HG03565 (cell line): ENCODE data around the gene SLC17A7.

Source experiments
- ATAC-seq: cut with Tn5 transposase; IDR thresholded peaks from one replicate; pipeline ENCODE4 v1.9.1; 2021; ENCODE audit warnings: mild to moderate bottlenecking, moderate library complexity; ENCODE audit not compliant: unreplicated experiment

Gene SLC17A7

DNA sequence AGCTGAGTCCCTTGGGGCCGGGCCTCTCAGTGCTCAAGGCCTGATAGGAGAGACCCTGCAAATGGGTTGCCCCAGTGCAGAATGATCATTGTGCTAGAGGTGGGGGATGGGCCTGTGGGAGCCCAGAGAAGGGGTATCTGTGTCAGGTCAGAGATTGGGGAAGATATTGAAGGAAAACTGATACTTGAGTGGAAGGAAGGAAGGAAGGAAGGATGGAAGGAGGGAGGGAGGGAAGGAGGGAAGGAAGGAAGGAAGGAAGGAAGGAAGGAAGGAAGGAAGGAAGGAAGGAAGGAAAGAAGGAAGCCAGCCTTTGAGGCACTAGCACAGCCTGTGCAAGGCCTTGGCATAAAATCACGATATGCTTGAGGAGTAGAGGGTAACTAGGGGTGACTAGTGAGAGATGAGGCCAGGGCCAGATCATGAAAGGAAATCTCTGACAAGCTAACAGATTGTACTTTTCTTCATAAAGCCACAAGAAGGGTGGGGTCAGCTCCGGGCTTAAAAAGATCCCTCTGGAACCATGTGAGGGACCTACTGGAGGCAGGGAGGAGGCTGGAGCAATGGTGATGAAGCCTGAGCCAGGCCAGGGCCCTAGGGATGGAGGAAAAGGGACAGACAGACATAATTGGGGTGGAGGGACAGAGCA, 29.5 kb downstream of the SLC17A7 start:
- no peak for ATAC-seq

DNA sequence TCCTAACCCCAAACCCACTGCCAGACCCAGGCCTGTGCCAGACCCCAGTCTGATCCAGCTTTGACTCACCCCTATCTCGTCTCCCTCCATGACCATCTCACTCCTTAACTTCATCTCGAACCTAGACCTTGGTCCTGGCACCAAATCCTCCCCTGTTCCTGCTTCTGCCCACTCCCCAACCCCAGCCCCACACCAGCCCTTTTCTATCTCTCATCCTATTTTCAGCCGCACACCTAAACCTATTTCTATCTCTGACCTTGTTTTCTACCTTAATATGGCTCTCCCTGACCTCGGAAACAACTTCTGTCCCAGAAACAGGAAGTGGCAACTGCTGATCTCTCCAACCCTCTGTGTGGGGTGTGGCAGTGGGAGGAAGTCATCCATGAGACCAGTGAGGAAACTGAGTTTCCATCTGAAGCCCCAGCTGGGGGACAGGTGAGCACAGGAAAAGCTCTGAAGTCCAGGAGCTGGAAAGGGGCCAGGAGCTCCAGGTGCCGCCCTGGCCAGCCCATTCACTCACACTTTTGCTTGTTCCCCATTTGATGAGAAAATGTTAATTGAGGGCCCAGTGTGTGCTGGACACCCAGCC, 31.8 kb downstream of the SLC17A7 start:
- no peak for ATAC-seq

DNA sequence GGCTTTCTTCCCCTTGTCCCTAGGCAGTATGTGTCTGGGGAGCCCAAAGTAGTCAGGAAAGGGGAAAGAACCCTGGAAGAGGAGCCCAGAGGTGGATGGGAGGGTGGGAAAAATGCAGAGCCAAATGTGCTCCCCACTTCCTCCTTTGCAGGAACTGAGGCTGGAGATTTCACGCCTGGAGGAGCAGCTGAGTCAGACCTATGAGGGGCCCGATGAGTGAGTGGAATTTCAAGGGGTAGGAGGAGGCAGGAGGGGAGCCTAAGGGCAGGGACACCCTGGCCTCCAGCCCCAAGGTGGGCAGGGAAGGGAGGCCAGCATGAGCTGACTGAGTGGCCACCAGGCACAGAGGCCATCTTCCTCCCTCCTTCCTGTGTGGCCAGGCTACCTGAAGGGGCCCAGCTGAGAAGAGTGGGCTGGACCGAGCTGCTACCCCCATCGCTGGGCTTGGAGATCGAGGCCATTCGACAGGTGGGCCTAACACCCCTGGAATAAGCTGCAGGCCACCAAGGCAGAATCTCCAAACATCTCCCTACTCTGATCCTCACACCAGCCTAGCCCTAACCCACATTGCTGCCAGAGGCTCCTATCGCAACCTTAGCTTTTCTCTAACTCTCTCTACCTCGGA, 32.4 kb downstream of the SLC17A7 start:
- ATAC-seq, result no peak

DNA sequence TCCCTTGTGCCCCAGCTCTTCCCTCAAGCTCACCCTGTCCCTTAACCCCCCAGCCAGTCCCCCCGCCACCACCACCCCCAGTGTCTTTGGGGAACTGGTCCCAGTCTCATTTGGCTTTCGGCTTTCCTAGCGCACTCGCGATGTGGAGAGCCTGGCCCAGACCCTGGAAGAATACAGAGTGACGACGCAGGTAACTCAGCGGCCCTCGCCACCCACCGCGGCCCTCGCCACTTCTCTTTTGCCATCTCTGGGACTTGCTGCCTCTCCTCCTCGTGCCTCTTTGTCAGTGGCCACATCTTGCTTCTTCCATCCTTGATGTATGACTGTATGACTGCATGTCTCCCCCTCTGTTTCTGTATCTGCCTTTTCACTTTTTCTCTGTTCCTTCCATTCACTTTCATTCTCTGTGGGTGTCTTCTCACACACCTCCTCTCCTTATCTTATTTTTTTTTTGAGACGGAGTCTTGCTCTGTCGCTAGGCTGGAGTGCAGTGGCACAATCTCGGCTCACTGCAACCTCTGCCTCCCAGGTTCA, 33.8 kb downstream of the SLC17A7 start:
- no peak for ATAC-seq

DNA sequence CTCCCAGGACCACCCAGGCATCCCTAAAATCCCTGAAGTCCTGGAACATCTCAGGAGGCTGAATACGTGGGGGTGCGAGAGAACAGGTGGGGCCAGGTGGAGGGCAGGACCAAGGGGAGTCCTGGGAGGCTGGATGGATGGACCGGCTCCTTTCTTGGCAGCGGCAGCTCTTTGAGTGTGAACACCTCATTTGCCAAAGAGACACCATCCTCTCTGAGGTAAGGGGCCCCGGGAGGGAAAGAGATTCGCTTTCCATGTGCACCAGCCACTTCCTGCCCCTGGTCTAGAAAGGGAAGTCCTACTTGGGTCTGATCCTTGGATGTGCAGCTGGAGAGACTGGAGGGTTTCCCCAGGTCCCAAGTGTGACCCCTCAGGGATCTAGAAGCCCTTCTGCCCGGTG, 34.2 kb downstream of the SLC17A7 start:
- no peak for ATAC-seq

DNA sequence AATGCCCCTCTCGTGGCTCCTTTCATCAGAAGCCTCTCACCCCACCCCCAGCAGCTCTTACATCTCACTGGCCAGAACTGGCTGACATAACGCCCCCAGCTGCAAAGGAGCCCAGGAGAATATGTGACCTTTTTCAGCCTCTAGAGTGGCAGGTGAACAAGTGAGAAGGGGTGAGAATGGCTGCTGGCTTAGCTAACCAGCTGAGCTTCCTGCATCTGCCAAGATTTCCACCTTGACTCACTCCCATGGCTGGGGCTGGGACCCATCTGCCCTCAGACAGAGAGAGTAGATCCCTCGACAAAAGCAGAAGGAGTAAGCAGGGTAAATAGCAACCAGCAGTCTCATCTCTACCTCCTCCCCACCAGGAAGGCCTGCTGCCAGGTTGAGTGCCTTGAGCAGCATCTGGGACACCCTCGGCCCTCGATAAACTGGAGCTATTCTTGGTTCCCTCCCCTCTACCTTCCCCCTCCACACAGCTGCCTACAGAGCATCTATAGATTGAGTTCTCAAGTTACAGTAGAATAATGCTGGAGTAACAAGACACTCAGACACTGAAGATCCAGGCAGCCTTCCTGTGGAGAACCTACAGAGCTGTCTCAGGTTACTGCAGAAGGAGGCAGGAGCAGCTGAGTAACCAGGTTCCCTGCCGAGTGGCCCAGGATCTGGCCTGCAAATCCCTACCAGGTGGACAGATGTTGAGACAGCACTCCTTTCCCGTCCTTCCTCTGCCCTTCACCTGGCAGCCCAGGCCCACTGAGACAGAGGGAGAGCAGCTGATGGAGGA, 37.7 kb downstream of the SLC17A7 start:
- ATAC-seq, result no peak

DNA sequence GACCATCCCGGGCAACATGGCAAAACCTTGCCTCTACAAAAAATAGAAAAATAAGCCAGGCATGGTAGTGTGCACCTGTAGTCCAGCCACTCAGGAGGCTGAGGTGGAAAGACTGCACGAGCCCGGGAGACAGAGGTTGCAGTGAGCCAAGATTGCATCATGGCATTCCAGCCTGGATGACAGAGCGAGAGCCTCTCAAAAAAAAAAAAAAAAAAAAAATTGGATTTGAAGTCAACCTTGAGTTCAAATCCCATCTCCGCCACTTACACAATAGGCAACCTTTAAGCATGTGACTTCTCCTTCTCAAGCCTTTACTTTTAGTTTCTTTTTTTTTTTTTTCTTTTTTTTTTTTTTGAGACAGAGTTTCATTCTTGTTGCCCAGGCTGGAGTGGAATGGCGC, 41.3 kb downstream of the SLC17A7 start:
- ATAC-seq, result no peak

DNA sequence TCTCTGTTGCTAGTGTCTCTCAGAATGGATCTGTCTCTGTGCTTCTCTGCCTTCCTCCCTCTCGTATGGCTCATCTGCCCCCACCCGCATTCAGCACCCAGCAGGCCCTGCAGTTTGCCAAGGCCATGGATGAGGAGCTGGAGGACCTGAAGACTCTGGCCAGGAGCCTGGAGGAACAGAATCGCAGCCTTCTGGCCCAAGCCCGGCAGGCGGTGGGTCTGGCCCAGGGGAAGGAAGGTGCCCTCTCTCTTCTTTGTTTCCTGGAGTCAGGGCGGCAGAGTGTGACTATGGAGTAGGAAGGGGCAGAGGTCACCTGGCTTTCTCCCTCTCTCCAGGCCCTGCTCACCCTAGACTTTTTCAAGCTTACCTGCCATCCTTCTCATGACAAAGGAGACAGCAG, 42.4 kb downstream of the SLC17A7 start:
- no peak for ATAC-seq

DNA sequence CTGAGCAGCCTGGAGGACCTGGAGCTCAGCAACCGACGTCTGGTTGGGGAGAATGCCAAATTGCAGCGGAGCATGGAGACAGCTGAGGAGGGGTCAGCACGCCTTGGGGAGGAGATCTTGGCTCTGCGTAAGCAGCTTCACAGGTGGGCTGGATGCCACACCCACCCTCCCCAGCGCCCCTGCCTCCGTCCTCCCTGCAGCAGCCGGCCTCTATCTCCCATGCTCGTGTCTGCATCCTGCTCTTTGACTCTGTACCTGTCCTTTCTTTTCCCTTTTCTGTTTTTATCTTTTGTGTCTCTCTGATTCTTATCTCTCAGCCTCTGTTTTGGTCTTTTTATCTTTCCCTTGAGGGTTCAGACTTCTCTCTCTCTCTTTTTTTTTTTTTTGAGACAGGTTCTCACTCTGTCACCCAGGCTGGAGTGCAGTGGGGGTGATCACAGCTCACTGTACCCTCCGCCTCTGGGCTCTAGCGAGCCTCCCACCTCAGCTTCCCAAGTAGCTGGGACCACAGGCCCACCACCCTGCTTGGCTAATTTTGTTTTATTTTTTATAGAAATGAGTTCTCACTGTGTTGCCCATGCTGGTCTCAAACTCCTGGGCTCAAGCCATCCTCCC, 43.2 kb downstream of the SLC17A7 start:
- no peak for ATAC-seq

DNA sequence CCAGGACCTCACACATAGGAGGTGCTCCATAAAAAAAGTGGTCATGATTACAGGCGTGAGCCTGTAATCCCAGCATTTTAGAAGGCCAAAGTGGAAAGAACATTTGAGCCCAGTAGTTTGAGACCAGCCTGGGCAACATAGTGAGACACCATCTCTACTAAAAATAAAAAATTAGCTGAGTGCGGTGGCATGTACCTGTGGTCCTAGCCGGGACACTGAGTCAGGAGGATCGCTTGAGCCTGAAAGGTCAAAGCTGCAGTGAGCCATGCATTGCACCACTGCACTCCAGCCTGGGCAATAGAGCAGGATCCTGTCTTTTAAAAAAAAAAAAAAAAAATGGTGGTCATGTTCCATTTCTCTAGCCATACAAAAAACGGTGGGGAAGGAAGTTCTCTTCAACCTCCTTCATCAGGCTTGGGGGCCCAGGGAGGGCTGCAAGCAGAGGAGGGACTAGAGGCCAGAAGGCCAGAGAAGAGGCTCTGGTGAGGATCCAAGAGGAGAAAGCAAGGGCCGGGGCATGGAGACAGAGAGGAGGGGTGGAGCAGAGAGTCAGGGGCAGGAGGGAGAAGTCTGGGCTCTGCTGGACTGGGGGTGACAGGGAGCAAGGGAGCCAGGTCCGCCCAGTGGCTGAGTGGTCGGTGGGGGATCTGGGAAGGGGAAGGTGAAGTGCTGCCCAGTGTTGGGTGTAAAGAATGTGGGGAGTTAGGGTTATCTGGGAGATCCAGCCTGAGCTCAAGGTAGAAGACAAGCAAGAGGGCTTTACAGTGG, 44.4 kb downstream of the SLC17A7 start:
- ATAC-seq, result no peak

DNA sequence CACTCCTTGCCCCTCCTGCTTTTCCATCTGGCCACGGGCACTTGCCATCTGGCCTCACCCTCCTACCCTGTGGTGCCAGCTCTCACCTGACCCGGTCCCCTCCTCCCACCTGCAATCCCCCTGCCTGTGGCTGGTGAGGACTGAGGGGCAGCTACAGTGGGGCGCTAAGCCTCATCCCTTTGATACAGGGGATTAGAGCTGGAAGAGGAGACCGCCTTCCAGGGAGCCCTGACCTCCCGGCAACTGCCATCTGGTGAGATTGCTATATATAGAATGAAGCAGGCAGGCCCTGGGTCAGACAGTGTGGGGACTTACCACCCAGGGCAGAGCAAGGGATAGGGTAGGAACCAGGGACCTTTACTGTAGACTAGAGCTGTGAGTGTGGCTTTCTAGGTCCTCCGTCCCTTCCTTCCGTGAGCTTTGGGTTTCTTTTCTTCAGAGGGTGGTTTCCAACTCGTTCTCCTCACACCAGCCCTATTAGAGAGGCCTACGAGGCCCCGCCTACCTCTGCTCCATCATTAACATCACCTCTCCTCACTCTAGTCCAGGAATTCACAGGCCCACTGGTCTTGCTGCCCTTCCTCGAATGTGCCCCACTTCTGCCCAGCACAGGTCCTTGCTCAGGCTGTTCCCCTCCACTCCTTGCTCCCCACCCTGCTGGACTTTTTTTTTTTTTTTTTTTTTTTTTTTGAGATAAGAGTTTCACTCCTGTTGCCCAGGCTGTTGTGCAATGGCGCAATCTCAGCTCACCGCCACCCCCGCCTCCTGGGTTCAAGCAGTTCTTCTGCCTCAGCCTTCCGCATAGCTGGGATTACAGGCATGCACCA, 45.5 kb downstream of the SLC17A7 start:
- ATAC-seq, result no peak

DNA sequence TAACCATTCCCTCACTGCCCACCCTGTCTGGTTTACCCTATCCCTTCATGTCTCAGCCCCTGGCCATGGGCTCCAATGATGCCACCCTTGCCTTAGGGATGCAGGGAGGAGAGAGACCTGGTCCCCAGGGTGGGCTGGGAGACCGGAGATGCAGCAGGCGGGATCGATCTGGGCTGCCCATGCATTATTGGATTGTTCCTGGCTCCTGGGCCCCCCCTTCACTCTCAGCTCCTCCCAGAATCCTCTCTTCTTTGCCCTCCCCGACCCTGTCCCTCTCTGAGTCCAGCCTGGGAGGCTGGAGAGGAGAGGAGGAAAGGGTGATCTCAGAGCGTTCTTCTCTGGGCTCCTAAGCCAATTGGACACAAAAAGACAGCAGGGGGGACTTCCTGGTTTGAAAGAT, 47.4 kb downstream of the SLC17A7 start:
- no peak for ATAC-seq

DNA sequence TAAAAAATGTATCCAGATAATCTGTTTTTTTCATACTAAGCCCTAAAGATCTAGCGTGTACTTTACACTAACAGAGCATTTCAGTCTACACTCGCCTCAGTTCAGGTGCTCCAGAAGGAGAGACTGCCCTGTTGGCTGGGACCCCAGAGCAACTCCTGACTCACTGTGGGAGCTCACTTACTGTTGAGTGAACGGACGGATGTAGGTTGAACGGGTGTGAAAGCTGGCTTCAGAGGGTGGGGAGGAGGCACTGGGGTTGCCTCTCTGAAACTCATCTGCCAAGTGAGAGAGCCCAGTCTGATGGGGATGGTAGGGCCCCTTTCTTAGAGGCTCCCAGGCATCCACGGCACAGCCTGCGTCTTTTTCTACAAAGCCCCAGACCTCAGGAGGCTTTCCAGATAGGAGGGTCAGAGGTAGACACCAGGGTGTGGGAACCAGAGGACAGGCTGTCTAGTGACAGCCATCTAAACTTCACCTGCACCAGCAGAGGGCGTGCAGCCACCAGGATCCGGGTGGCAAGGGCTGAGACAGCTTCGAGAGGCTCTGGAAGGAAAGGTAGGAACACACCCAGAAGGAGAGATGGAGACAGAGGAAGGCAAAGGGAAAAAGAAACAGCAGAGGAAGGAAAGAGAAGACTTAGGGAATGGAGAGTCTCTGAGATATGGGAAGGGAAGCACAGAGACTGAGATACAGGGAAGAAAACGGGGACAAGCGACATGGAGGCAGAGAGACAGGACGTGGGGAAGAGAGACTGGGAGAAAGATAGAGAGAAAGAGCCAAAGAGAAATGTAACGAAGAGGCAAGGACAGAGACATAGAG, 49.5 kb downstream of the SLC17A7 start:
- ATAC-seq, result no peak

DNA sequence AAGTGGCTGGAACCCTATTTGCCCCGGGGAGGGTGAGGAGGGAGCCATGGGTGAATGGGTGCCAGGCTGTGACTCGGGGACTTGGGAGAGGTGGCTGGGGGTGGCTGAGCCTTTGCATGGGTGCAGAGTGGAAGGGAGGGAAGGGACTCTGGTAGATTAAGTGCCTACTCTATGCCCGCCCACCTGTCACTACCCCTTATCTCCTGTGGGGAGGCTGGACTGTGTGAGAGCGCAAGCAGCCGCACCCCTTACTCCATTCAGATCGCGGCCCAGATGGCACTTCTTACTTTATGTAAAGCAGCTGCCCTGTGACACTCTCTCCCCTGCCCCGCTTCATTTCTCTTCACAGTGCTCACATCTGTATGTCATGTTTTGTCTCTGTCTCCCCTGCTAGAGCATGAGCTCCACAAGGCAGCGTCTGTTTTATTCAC, 50.4 kb downstream of the SLC17A7 start:
- no peak for ATAC-seq

DNA sequence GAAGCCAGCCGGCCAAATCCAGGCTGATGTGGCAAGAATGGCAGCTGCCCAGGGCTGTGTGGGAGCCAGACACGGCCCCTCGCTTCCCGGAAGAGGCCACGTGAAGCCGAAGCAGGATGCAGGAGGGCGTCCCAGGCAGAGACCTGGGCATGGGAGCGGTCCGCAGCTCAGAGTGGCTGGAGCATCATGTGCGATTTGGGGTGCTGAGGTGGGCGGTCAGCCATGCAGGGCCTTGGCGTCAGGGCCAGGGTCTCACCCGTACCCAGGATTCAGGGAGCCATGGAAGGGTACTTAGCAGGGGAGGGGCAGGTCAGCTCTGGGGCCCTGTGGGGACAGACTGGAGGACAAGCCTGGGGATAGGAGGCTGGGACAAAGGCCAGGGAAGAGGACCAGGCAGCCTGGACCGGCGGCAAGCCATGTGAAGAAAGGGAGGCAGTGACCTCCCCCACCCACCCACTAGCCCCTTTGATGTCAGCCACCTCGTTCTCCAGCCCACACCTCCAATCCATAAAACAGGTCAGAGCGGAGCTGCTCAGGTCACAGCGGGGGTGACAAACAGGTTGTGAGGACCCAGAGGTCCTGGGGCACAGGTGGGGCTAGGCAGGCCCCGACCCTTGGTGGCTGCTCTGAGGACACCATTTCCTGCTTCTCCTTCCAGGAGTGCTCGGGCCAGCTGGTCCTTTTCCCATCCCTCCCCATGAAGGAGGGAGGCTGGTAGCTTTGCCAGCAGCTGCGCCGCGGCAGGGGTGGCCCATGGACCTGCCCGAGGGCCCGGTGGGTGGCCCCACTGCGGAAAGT, 51.0 kb downstream of the SLC17A7 start:
- no peak for ATAC-seq

DNA sequence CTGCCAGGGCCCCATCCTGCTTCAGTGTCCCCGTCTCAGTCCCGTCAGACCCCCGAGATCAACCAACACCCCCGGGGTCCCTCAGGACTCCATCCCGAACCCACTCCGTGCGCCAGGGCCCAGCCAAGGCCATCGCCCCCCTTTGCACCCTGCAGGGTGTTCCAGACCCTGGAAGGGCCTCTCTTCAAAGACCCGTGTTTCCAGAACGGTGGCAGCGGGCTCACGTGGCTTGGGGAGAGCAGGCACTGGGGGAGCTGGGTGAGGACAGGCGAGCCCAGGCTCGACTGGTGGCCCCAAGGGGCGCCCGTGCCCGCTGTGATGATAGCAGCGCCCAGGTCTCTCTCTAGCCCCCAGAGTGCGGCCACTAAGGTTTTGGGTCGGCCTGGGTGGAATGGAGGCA, 51.9 kb downstream of the SLC17A7 start:
- ATAC-seq, result no peak

DNA sequence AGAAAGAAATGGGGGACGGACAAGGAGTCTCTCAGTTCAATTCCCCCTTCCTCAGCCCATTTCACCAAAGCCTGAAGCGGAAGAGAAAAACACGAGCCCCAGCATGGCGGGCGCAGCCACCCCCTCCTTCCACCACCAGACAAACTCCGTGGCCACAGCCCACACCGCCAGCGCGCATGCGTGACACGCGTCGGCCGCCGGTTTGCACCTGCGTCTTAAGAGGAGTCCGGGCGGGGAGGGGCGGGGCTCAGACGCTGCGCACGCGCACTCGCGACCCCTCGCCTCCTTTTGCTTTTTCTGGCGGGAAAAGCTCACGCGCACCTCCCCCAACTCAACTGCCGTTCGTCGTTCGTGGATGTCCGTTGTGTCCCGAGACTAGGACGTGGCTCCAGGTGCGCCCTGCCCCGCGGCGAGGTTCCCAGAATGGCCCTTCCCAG, 53.4 kb downstream of the SLC17A7 start, which contains the start of gene KASH5:
Gene KASH5, plus strand, starts transcription at position 314 of the 437 bp plus-strand sequence. CDS start 2,635 bp downstream, outside the sequence.
- ATAC-seq, result no peak

DNA sequence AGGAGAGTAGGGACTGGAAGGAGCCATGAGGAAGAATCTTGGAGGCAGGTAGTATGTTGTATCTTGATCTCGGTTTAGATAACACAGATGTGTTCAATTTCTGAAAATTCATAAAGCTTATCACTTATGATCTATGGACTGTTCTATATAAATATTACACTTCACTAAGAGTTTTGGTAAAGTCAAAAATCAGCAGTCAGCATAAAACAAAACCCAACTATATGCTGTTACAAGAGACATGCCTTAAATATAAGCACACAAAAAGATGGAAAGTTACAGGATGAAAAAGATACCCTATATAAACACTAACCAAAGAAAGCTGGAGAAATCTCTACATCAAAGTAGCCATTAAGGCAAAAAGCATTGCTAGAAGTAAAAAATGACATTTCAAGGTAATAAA, 57.7 kb downstream of the SLC17A7 start:
- ATAC-seq, result no peak
